Sigmoid colon (tissue), 4 donors: ENCODE data around the gene FANCC.

Experiments used
- CTCF ChIP-seq, 4 experiments: fragments of 450-650 bp in 3 of 4; fragments of 200-600 bp in 1 of 4; IDR thresholded peaks; one replicate each; pipeline ENCODE4 v1.5.1; 2016 to 2019; ENCODE audit warnings: antibody characterized with exemption in 4 of 4, mild to moderate bottlenecking in 3 of 4, moderate library complexity in 2 of 4
- POLR2AphosphoS5 ChIP-seq, 4 donors: sonication (generic); formaldehyde crosslinking; IDR thresholded peaks; one replicate each; pipeline ENCODE4 v1.6.1; 2017; ENCODE audit warnings: antibody characterized with exemption in 4 of 4

GRCh38 chr9:95316274-95316673 lies 1.2 kb downstream of the FANCC start:
- TF ChIP-seq CTCF (IDR thresholded peaks at IDR 0.05) (no peak), POLR2AphosphoS5 (IDR thresholded peaks at IDR 0.05) (no peak)
